IPS-18a (cell line): Measurements from ENCODE around the gene AMDHD1.

Experiments used
- H3K27ac ChIP-seq: one replicate; pipeline ENCODE4 v1.5.1; 2013; ENCODE audit warnings: low read length
- H3K27me3 ChIP-seq: one replicate; pipeline ENCODE4 v1.6.1; 2013; ENCODE audit warnings: mild to moderate bottlenecking, low read length; ENCODE audit not compliant: control insufficient read depth, insufficient read depth
- H3K36me3 ChIP-seq: one replicate; pipeline ENCODE4 v1.6.1; 2013; ENCODE audit warnings: low read depth, low read length; ENCODE audit not compliant: control insufficient read depth
- H3K4me1 ChIP-seq: one replicate; pipeline ENCODE4 v1.6.1; 2013; ENCODE audit warnings: low read depth, low read length; ENCODE audit not compliant: control insufficient read depth
- H3K4me3 ChIP-seq: one replicate; pipeline ENCODE4 v1.5.1; 2013; ENCODE audit warnings: low read length
- H3K9ac ChIP-seq: one replicate; pipeline ENCODE4 v1.6.1; 2013; ENCODE audit warnings: mild to moderate bottlenecking, low read length, moderate library complexity
- H3K9me3 ChIP-seq: one replicate; pipeline ENCODE4 v1.6.1; 2013; ENCODE audit warnings: low read depth, low read length; ENCODE audit not compliant: control insufficient read depth

The AMDHD1 gene

DNA sequence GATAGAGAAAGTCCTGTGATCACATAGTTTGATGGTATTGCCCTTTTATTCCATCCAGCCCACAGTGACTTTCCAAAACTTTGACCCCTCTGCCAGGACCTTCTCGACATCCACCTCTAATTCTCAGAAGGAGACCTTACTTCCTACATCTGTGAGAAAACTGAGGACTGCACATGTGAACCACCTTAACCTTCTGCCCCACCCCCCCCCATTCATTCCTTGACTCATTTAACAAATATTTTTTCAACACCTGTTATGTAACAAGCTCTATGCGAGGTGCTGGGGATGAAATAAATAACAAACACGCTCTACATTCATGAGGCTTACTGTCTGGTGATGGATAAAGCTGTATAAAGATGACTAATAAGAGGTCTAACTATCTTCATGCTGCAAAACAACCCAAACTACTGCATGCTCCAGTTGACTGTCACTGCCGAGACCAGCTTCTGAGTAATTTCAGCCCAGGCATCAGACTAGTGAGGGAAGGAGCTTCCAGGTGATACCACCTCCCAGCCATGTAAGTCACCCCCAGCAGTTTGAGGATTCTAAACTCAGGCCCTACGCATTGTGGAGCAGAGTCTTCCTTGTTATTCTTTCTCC is 54.9 kb downstream of the AMDHD1 start:
- Histone ChIP-seq H3K27ac (no peak overlapping the region), H3K9ac (no peak overlapping the region), H3K27me3 (no peaks in the 10 kb centered on the region), H3K36me3 (peaks cover 10% of the 10 kb centered on the region), H3K9me3 (no peaks in the 10 kb centered on the region), H3K4me1 (no peaks in the 10 kb centered on the region), H3K4me3 (no peak overlapping the region)

DNA sequence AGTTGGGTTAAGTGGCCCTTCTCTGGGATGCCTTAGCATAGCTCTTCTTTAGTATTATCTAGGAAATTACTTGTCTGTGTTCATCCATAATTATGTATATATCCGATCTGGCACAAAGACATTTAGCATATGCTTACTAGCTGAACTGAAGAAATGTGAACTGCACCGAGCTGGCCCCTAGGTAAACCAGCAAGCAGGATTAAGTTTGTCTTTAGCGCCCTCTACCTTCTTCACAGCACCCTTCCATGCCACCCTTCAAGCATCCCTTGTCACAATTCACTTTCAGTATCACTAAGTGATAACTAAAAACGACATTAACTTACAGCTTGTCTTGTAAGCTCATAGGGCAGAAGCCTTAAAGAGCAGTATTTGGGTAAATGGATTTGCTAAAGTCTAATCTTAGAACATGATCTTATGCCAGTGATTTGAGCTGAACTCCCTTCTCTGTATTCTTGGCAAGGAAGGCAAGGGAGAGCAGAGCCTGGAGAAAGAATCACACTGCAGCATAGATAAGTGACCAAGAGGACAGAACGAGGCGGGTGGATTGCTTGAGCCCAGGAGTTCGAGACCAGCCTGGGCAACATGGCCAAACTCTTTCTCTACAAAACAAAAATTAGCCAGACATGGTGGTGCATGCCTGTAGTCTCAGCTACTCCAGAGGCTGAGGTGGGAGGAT is 55.6 kb downstream of the AMDHD1 start:
- Histone ChIP-seq H3K4me3 (no peak overlapping the region), H3K27ac (no peak overlapping the region), H3K9me3 (no peaks in the 10 kb centered on the region), H3K27me3 (no peaks in the 10 kb centered on the region), H3K36me3 (peaks cover 15% of the 10 kb centered on the region), H3K9ac (no peak overlapping the region), H3K4me1 (no peaks in the 10 kb centered on the region)

DNA sequence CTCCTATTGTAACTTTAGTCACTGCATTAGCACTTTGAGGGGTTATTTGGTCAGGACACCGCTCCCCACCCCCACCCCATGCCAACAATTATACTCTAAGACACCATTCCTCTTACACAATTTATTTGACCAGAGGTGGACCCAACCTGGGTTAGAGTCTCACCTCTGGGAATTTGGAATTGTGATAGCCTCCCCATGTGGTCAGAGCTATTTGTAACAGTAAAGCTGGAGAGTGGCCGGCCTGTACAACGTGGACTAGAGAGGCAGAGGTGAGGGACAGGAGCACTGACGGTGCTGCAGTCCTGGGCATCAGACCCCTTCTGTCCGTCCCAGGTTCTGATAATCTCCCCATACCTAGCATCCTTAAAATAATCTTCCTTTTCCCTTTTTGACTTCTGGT is 56.4 kb downstream of the AMDHD1 start:
- H3K9ac ChIP-seq: no peak overlapping the region
- no peaks in the 10 kb centered on the region for H3K9me3 ChIP-seq
- H3K4me1 ChIP-seq: no peaks in the 10 kb centered on the region
- H3K27me3 ChIP-seq: no peaks in the 10 kb centered on the region
- no peak overlapping the region for H3K27ac ChIP-seq
- H3K36me3 ChIP-seq: peaks cover 21% of the 10 kb centered on the region
- H3K4me3 ChIP-seq: no peak overlapping the region

DNA sequence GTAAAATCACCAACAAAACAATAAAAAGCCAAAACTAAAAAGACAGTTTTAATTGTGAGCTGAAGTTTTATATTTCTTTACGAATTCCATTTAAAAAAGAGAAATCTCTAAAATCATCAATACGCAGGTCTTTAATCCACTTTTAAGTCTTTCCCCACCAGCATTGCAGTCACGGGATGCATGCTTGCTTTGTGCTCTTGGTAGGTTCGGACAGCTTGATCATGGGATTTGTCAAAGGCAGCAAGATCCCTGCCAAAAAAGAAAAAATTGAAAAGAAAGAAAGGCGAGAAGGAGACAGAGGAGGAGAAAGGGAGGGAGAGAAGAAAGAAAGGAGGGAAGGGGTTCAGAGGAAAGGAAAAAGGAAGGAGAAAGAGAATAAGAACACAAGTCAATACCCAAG is 57.7 kb downstream of the AMDHD1 start:
- Histone ChIP-seq H3K9ac (no peak overlapping the region), H3K4me1 (no peaks in the 10 kb centered on the region), H3K9me3 (no peaks in the 10 kb centered on the region), H3K27me3 (no peaks in the 10 kb centered on the region), H3K27ac (no peak overlapping the region), H3K4me3 (no peak overlapping the region), H3K36me3 (peaks cover 34% of the 10 kb centered on the region)

DNA sequence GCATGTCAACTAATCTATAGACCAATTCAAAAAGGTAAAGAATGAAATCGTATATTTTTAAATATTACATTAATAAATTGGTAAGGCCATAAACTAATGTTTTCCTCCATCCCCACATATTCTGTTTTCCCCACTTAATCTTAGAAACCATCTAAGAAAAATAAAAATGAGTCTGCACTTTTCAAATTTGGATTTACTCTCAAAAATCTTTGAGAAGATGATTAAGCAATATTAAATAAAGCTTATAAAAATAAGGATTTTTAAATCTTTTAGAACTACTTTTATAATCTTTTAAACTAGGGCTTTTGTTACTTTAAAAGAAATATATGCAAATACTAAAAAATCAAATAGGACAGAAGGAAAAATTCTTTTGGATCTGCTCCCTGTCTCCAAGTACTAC is 63.6 kb downstream of the AMDHD1 start:
- no peaks in the 10 kb centered on the region for H3K4me1 ChIP-seq
- H3K9ac ChIP-seq: no peak overlapping the region
- H3K27ac ChIP-seq: no peak overlapping the region
- no peaks in the 10 kb centered on the region for H3K27me3 ChIP-seq
- no peaks in the 10 kb centered on the region for H3K9me3 ChIP-seq
- H3K36me3 ChIP-seq: peaks cover 73% of the 10 kb centered on the region
- no peak overlapping the region for H3K4me3 ChIP-seq

DNA sequence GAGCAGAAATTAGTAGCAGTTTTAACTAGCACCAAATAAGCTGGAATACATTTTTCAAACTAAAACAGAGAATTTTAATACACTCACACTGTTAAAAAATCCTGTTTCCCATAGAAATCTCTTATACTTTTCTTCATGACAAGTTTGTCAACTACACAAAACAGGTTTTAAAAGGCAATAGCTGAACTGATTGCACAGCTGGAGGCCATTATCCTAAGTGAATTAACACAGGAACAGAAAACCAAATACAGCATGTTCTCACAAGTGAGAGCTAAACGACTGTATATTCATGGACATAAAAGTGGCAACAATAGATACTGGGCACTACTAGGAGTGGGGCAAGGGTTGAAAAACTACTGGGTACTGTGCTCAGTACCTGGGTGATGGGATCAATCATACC is 64.6 kb downstream of the AMDHD1 start:
- Histone ChIP-seq H3K4me3 (no peak overlapping the region), H3K9ac (no peak overlapping the region), H3K9me3 (no peaks in the 10 kb centered on the region), H3K27ac (no peak overlapping the region), H3K36me3 (peaks cover 78% of the 10 kb centered on the region), H3K4me1 (no peaks in the 10 kb centered on the region), H3K27me3 (no peaks in the 10 kb centered on the region)

DNA sequence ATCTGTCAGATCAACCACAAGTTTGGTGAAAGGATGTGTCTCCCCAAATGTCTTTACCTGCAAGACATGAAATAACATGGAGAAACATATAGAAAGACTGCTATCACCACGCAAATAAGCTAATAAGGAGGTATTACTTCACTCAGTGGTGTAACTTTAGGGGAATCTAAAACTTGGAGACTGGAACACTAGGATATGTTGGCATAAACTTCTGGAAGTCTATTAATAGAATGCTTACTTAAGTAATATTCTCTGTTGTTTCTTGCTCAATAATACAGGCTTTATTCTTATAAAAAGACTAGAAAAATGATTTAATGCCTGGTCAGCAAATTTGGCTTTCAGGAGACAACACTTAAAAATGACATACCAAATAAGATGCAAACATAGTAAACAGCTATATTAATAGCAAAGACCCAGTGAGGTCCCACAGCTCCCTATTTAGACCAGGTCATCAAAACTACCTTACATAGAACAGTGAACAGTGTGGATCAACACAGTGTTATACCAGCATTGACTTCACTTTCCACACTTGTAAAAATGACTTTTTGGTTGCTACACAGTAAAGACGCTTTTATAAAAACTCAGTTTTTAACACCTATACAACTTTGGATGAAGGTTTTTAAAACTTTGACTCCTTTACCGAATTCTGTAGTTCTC is 71.9 kb downstream of the AMDHD1 start:
- no peak overlapping the region for H3K27ac ChIP-seq
- peaks cover 84% of the 10 kb centered on the region for H3K36me3 ChIP-seq
- no peak overlapping the region for H3K4me3 ChIP-seq
- no peak overlapping the region for H3K9ac ChIP-seq
- no peaks in the 10 kb centered on the region for H3K27me3 ChIP-seq
- no peaks in the 10 kb centered on the region for H3K4me1 ChIP-seq
- H3K9me3 ChIP-seq: no peaks in the 10 kb centered on the region

DNA sequence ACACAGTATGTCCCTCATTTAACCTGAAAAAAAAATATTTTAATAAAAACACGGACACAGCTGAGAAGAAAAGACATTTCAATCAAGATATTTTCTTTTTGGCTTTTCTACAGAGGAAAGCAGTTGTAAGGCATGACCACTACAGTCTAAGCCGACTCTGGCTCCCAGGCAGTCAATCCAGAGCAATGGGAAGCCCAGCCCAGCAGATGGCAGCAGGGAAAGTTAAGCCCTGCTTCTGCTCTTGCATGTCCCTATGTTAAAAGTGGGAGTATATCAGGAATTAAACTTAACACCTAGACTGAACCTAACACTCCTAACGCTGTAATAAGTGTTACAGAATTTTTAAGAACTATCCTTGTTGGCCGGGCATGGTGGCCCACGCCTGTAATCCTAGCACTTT is 72.5 kb downstream of the AMDHD1 start:
- Histone ChIP-seq H3K36me3 (peaks cover 84% of the 10 kb centered on the region), H3K4me1 (no peaks in the 10 kb centered on the region), H3K27ac (no peak overlapping the region)

More for the DNA sequence above, 72.5 kb downstream of the AMDHD1 start:
- Histone ChIP-seq H3K27me3 (no peaks in the 10 kb centered on the region), H3K4me3 (no peak overlapping the region), H3K9ac (no peak overlapping the region), H3K9me3 (no peaks in the 10 kb centered on the region)
